GM19035 (cell line): ENCODE measurements around the gene CALHM4.

Source experiments
- ATAC-seq: cut with Tn5 transposase; IDR thresholded peaks from one replicate; pipeline ENCODE4 v1.9.1; 2021; ENCODE audit not compliant: unreplicated experiment

Gene CALHM4

GRCh38 chr6:116553451-116553850, at the start of gene CALHM4:
Gene CALHM4 (plus strand): TSS chr6:116553751. CDS start chr6:116553794, 43 bp downstream.
- ATAC-seq = no peak

GRCh38 chr6:116507324-116507723, 46.2 kb upstream of the CALHM4 start:
- no peak for ATAC-seq

- ATAC-seq = no peak
Measured at GRCh38 chr6:116508527-116508926, 45.0 kb upstream of the CALHM4 start.

GRCh38 chr6:116511424-116512110, 42.0 kb upstream of the CALHM4 start, which contains the start of gene CALHM5:
Gene CALHM5 (plus strand): TSS chr6:116511639. CDS start chr6:116511697, 58 bp downstream.
- no peak for ATAC-seq

GRCh38 chr6:116512111-116512559, 41.4 kb upstream of the CALHM4 start:
- peak; percentile 77 for ATAC-seq

GRCh38 chr6:116512734-116513133, 40.8 kb upstream of the CALHM4 start:
- no peak for ATAC-seq

GRCh38 chr6:116513224-116513875, 40.2 kb upstream of the CALHM4 start:
- ATAC-seq = no peak

GRCh38 chr6:116514111-116514510, 39.4 kb upstream of the CALHM4 start:
- no peak for ATAC-seq

GRCh38 chr6:116515141-116515540, 38.4 kb upstream of the CALHM4 start:
- ATAC-seq = no peak

- no peak for ATAC-seq
Measured at GRCh38 chr6:116518621-116519368, 34.8 kb upstream of the CALHM4 start.

- no peak for ATAC-seq
Measured at GRCh38 chr6:116522896-116523295, 30.7 kb upstream of the CALHM4 start.

- ATAC-seq = no peak
Measured at GRCh38 chr6:116524236-116524635, 29.3 kb upstream of the CALHM4 start.

- ATAC-seq = no peak
Measured at GRCh38 chr6:116528133-116528532, 25.4 kb upstream of the CALHM4 start.

- ATAC-seq = no peak
Measured at GRCh38 chr6:116528780-116529179, 24.8 kb upstream of the CALHM4 start.

- ATAC-seq = no peak
Measured at GRCh38 chr6:116529466-116530290, 23.9 kb upstream of the CALHM4 start.

GRCh38 chr6:116530436-116530835, 23.1 kb upstream of the CALHM4 start:
- no peak for ATAC-seq

- peak; percentile 79 for ATAC-seq
Measured at GRCh38 chr6:116531675-116532570, 21.6 kb upstream of the CALHM4 start.

- no peak for ATAC-seq
Measured at GRCh38 chr6:116533233-116533957, 20.2 kb upstream of the CALHM4 start.

GRCh38 chr6:116535109-116535508, 18.4 kb upstream of the CALHM4 start:
- no peak for ATAC-seq
